HepG2 (cell line): ENCODE results near the gene POMGNT2. TPM values are rescaled to one million over a fixed set of nuclear protein-coding genes. Genes with fewer than 3 reads are reported as not detected.

ENCODE experiments used
- ATAC-seq: fragments of 200-7000 bp; cut with Tn5 transposase; 3 replicates; pipeline ENCODE4 v1.9.1; 2020; ENCODE audit warnings: mild to moderate bottlenecking, moderate library complexity
- BruUV-seq: library from RNA; stranded (reverse); fragments of 400-500 nt; replicated peaks from 2 replicates; lab custom pipeline; 2021; lab: Mats Ljungman, UMichigan
- CTCF ChIA-PET: fragments of 300-600 bp; formaldehyde crosslinking; extraction: SDS; loops from one replicate; lab custom pipeline; 2021; ENCODE audit warnings: low total read pairs, inconsistent platforms, low intra/inter-chr PET ratio; lab: Yijun Ruan, JAX
- POLR2A ChIA-PET: fragments of 350-600 bp; sonication (Branson Sonifier 250); formaldehyde crosslinking; loops from one replicate; lab custom pipeline; 2020; ENCODE audit warnings: antibody characterized with exemption, inconsistent platforms; lab: Yijun Ruan, JAX
- DNase-seq: peaks from one replicate; pipeline ENCODE4 v3.0.0-alpha.2; 2015; ENCODE audit warnings: low spot score
- FAIRE-seq: peaks from 3 replicates; lab custom pipeline; 2011; peaks lifted over from hg19 to GRCh38; lab: Jason Lieb, UNC
- H2AFZ ChIP-seq: one replicate; pipeline ENCODE4 v1.6.1; 2011; ENCODE audit warnings: low read length, inconsistent platforms
- H3K27ac ChIP-seq: fragments of 300-600 bp; 3 replicates; pipeline ENCODE4 v1.8.0; 2011; ENCODE audit warnings: mixed run types, mild to moderate bottlenecking, mixed read lengths, low read length, inconsistent platforms; ENCODE audit not compliant: insufficient read depth; ENCODE audit errors: extremely low read length
- H3K27me3 ChIP-seq, 2 experiments: fragments of 200-600 bp in 1 of 2; 2 replicates in 1 of 2; 3 replicates in 1 of 2; pipeline versions ENCODE4 v1.6.0 to v1.8.0; 2011; ENCODE audit warnings: low read length in 2 of 2, mild to moderate bottlenecking in 2 of 2, moderate library complexity in 2 of 2, inconsistent platforms in 1 of 2; ENCODE audit not compliant: insufficient read depth in 2 of 2, control insufficient read depth in 1 of 2
- H3K36me3 ChIP-seq, 2 experiments: fragments of 200-600 bp in 1 of 2; replicated peaks in 1 of 2; 2 replicates in 1 of 2; 3 replicates in 1 of 2; pipeline versions ENCODE4 v1.5.1 to v1.8.0; 2011; ENCODE audit warnings: low read length in 2 of 2, inconsistent platforms in 1 of 2; ENCODE audit not compliant: insufficient read depth in 2 of 2, control insufficient read depth in 1 of 2
- H3K4me1 ChIP-seq: 2 replicates; pipeline ENCODE4 v1.5.1; 2012; ENCODE audit warnings: low read length, inconsistent platforms; ENCODE audit not compliant: insufficient read depth
- H3K4me2 ChIP-seq: 2 replicates; pipeline ENCODE4 v1.6.0; 2011; ENCODE audit warnings: low read depth, low read length, inconsistent platforms
- H3K4me3 ChIP-seq, 3 experiments: fragments of 200-600 bp in 1 of 3; sonication (generic), shearing (Covaris generic) in 1 of 3; replicated peaks in 1 of 3; 2 replicates each; pipeline ENCODE4 v1.5.1; 2011 to 2016; ENCODE audit warnings: low read length in 3 of 3, inconsistent platforms in 2 of 3, low read depth in 2 of 3, mild to moderate bottlenecking in 2 of 3, control low read depth in 1 of 3, mixed read lengths in 1 of 3; ENCODE audit not compliant: insufficient read depth in 1 of 3
- H3K79me2 ChIP-seq: one replicate; pipeline ENCODE4 v1.6.1; 2011; ENCODE audit warnings: low read length, inconsistent platforms; ENCODE audit not compliant: insufficient read depth
- H3K9ac ChIP-seq: 2 replicates; pipeline ENCODE4 v1.6.0; 2011; ENCODE audit warnings: mild to moderate bottlenecking, low read depth, low read length, inconsistent platforms; ENCODE audit not compliant: insufficient read depth
- H3K9me3 ChIP-seq: 2 replicates; pipeline ENCODE4 v1.5.1; 2012; ENCODE audit warnings: mild to moderate bottlenecking, low read length
- H4K20me1 ChIP-seq: 2 replicates; pipeline ENCODE4 v1.6.0; 2011; ENCODE audit warnings: inconsistent platforms, mild to moderate bottlenecking, low read length, moderate library complexity; ENCODE audit not compliant: insufficient read depth
- DNMT1 ChIP-seq: sonication (generic); formaldehyde crosslinking; IDR thresholded peaks from 2 replicates; pipeline ENCODE4 v1.5.1; 2020; ENCODE audit warnings: mild to moderate bottlenecking, missing genetic modification reagents
- FIP1L1 ChIP-seq: fragments of 200-400 bp; formaldehyde crosslinking; IDR thresholded peaks from 2 replicates; pipeline ENCODE4 v1.6.1; 2018; ENCODE audit warnings: low read depth, mild to moderate bottlenecking, low read length, moderate library complexity, borderline replicate concordance; ENCODE audit not compliant: insufficient read depth
- POGZ ChIP-seq: sonication (generic); formaldehyde crosslinking; IDR thresholded peaks from 2 replicates; pipeline ENCODE4 v1.4.0; 2020; ENCODE audit warnings: mild to moderate bottlenecking, missing genetic modification reagents
- ZBTB20 ChIP-seq: sonication (generic); formaldehyde crosslinking; IDR thresholded peaks from 2 replicates; pipeline ENCODE4 v1.8.1; 2023; ENCODE audit warnings: missing genetic modification reagents, low read depth, mild to moderate bottlenecking, borderline replicate concordance
- ZNF12 ChIP-seq: sonication (generic); formaldehyde crosslinking; IDR thresholded peaks from 2 replicates; pipeline ENCODE4 v1.5.0; 2020; ENCODE audit warnings: missing genetic modification reagents
- ZNF3 ChIP-seq: IDR thresholded peaks from 2 replicates; pipeline ENCODE4 v1.7.0; 2017; ENCODE audit warnings: inconsistent platforms
- ZNF441 ChIP-seq: sonication (generic); formaldehyde crosslinking; IDR thresholded peaks from 2 replicates; pipeline ENCODE4 v1.7.0; 2021; ENCODE audit warnings: missing genetic modification reagents, borderline replicate concordance
- WGBS: methylation state at CpG from one replicate; pipeline ENCODE4 v1.1.6; 2017; ENCODE audit warnings: low lambda C conversion rate; 5-methylcytosine and 5-hydroxymethylcytosine counted together
- in situ Hi-C: cut with HindIII; loops from 2 replicates; pipeline ENCODE4 v1.10.0; 2017; ENCODE audit warnings: low pct_unique_long_range_greater_than_20kb; ENCODE audit not compliant: extremely low pct_ligation_motif_present
- intact Hi-C: fragments of 100-400 bp; cut with micrococcal nuclease; formaldehyde crosslinking; loops from one replicate; pipeline ENCODE4 v1.10.0; 2022; ENCODE audit not compliant: unreplicated experiment
- polyA plus RNA-seq, 8 experiments: library from polyadenylated mRNA; depleted of rRNA in 3 of 8; stranded (reverse) in 7 of 8; unstranded in 1 of 8; fragments of >200 nt; fragmentation: Illumina TruSeq in 4 of 8; extraction: Trizol in 4 of 8; gene quantifications; 2 replicates each; pipeline versions ENCODE4 v1.2.1 to v1.2.3, GENCODE V29; 2011 to 2016; ENCODE audit warnings: low read depth in 4 of 8, missing spikeins in 1 of 8, mixed read lengths in 1 of 8; ENCODE audit not compliant: insufficient read depth in 1 of 8
- total RNA-seq, 5 experiments: library from RNA; depleted of rRNA; stranded (reverse); fragments of >200 nt; fragmentation: Illumina TruSeq; extraction: Trizol; gene quantifications; 2 replicates each; pipeline ENCODE4 v1.2.3, GENCODE V29; 2016; ENCODE audit warnings: low read depth in 1 of 5
- TF ChIP-seq, protein P1 (sequence below): sonication (generic); formaldehyde crosslinking; conservative IDR thresholded peaks from 2 replicates; pipeline ENCODE4 v1.4.0; 2020; ENCODE audit warnings: mild to moderate bottlenecking, missing genetic modification reagents, moderate library complexity
- TF ChIP-seq, protein P2 (sequence below): sonication (generic); formaldehyde crosslinking; IDR thresholded peaks from 2 replicates; pipeline ENCODE4 v1.5.0; 2020; ENCODE audit warnings: missing genetic modification reagents
- TF ChIP-seq, protein P3 (sequence below), 2 experiments: sonication (generic) in 1 of 2; formaldehyde crosslinking in 1 of 2; IDR thresholded peaks; 2 replicates each; pipeline versions ENCODE4 v1.4.0 to v1.6.1; 2018 to 2020; ENCODE audit warnings: missing genetic modification reagents in 2 of 2, borderline replicate concordance in 1 of 2, low read depth in 1 of 2, mild to moderate bottlenecking in 1 of 2, missing biosample characterization in 1 of 2
- TF ChIP-seq, protein P4 (sequence below): sonication (generic); formaldehyde crosslinking; IDR thresholded peaks from 2 replicates; pipeline ENCODE4 v1.4.0; 2020; ENCODE audit warnings: missing genetic modification reagents

POMGNT2 gene
- total and polyA plus RNA-seq, 2 of the 13 experiments (the other 11 are each of a cell fraction or from before 2014, with no cell fraction given): 10.5 to 12.4 TPM

DNA sequence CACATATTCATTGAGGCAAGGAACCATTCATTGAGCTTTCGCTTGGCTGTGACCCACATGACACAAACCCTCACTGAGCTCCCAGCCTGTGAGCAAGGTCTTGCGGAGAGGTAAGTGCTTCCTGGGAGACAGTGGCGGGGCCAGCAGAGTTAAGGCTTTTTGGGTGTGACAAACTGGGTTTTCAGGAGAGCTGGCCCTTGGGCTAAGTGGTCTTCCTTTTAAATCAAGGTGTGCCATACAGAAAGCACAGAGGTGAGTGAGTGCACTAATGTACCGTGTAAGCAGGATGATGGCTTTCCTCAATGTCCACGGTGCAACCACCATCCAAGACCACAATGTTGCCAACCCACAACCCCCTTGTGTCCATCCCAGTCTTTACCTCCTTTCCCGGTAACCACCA is 28.6 kb downstream of the POMGNT2 start:
- no peaks in the 10 kb centered on the region for H4K20me1 ChIP-seq
- TF ChIP-seq, protein P1, sequence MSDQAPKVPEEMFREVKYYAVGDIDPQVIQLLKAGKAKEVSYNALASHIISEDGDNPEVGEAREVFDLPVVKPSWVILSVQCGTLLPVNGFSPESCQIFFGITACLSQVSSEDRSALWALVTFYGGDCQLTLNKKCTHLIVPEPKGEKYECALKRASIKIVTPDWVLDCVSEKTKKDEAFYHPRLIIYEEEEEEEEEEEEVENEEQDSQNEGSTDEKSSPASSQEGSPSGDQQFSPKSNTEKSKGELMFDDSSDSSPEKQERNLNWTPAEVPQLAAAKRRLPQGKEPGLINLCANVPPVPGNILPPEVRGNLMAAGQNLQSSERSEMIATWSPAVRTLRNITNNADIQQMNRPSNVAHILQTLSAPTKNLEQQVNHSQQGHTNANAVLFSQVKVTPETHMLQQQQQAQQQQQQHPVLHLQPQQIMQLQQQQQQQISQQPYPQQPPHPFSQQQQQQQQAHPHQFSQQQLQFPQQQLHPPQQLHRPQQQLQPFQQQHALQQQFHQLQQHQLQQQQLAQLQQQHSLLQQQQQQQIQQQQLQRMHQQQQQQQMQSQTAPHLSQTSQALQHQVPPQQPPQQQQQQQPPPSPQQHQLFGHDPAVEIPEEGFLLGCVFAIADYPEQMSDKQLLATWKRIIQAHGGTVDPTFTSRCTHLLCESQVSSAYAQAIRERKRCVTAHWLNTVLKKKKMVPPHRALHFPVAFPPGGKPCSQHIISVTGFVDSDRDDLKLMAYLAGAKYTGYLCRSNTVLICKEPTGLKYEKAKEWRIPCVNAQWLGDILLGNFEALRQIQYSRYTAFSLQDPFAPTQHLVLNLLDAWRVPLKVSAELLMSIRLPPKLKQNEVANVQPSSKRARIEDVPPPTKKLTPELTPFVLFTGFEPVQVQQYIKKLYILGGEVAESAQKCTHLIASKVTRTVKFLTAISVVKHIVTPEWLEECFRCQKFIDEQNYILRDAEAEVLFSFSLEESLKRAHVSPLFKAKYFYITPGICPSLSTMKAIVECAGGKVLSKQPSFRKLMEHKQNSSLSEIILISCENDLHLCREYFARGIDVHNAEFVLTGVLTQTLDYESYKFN (CRISPR knock-in tag): no peak
- TF ChIP-seq, protein P2, sequence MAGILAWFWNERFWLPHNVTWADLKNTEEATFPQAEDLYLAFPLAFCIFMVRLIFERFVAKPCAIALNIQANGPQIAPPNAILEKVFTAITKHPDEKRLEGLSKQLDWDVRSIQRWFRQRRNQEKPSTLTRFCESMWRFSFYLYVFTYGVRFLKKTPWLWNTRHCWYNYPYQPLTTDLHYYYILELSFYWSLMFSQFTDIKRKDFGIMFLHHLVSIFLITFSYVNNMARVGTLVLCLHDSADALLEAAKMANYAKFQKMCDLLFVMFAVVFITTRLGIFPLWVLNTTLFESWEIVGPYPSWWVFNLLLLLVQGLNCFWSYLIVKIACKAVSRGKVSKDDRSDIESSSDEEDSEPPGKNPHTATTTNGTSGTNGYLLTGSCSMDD (CRISPR knock-in tag): no peak
- no peak for TF ChIP-seq ZNF441 (CRISPR knock-in tag)
- TF ChIP-seq, protein P3, sequence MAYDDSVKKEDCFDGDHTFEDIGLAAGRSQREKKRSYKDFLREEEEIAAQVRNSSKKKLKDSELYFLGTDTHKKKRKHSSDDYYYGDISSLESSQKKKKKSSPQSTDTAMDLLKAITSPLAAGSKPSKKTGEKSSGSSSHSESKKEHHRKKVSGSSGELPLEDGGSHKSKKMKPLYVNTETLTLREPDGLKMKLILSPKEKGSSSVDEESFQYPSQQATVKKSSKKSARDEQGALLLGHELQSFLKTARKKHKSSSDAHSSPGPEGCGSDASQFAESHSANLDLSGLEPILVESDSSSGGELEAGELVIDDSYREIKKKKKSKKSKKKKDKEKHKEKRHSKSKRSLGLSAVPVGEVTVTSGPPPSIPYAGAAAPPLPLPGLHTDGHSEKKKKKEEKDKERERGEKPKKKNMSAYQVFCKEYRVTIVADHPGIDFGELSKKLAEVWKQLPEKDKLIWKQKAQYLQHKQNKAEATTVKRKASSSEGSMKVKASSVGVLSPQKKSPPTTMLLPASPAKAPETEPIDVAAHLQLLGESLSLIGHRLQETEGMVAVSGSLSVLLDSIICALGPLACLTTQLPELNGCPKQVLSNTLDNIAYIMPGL (CRISPR knock-in tag; IDR thresholded peaks at IDR 0.05; ENCODE audit: borderline replicate concordance in 1 of 2, low read depth in 1 of 2): no peak
- TF ChIP-seq POGZ (CRISPR knock-in tag): no peak
- TF ChIP-seq ZNF3: no peak
- TF ChIP-seq, protein P4, sequence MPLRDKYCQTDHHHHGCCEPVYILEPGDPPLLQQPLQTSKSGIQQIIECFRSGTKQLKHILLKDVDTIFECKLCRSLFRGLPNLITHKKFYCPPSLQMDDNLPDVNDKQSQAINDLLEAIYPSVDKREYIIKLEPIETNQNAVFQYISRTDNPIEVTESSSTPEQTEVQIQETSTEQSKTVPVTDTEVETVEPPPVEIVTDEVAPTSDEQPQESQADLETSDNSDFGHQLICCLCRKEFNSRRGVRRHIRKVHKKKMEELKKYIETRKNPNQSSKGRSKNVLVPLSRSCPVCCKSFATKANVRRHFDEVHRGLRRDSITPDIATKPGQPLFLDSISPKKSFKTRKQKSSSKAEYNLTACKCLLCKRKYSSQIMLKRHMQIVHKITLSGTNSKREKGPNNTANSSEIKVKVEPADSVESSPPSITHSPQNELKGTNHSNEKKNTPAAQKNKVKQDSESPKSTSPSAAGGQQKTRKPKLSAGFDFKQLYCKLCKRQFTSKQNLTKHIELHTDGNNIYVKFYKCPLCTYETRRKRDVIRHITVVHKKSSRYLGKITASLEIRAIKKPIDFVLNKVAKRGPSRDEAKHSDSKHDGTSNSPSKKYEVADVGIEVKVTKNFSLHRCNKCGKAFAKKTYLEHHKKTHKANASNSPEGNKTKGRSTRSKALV (CRISPR knock-in tag): no peak
- no peak for TF ChIP-seq ZBTB20 (CRISPR knock-in tag)
- TF ChIP-seq FIP1L1: no peak
- no peak for TF ChIP-seq ZNF12 (CRISPR knock-in tag)
- no peak for TF ChIP-seq DNMT1
- TF ChIP-seq, all 625 proteins: peak for 0
- DNase-seq (no peak), ATAC-seq (no peak), FAIRE-seq (no peak)
- in situ Hi-C loops (loop anchor here (10.0 kb wide), 1 partner anchor 112 kb away; no protein-coding TSS in a partner anchor), intact Hi-C loops (no loop called here)
- Histone ChIP-seq H3K27ac (no peak overlapping the region), H3K36me3 (peaks cover 4 to 13% of the 10 kb centered on the region in 2 experiments; a peak in 2 of 5 replicates), H3K9me3 (no peaks in the 10 kb centered on the region), H3K9ac (no peak overlapping the region), H3K79me2 (no peaks in the 10 kb centered on the region), H3K4me3 (no peak overlapping the region), H2AFZ (no peak overlapping the region), H3K27me3 (no peaks in the 10 kb centered on the region), H3K4me1 (no peaks in the 10 kb centered on the region), H3K4me2 (no peak overlapping the region)
- CTCF ChIA-PET: no interaction called here
- BruUV-seq: no TSS peak
- 93% methylated on average over 6 of the region's 6 CpGs for WGBS
- POLR2A ChIA-PET: no interaction called here
